HG03521 (cell line): ENCODE data around the gene EIF3C.
"Not testable (repeated sequence)": the region's sequence is repeated elsewhere in the genome, so short reads cannot be mapped to it uniquely, and the experiment has no call there.

Experiments used
- ATAC-seq: cut with Tn5 transposase; IDR thresholded peaks from one replicate; pipeline ENCODE4 v1.9.1; 2021; ENCODE audit warnings: mild to moderate bottlenecking, moderate library complexity; ENCODE audit not compliant: unreplicated experiment

The EIF3C gene

GRCh38 chr16:28749997-28750465 is 38.8 kb downstream of the EIF3C start:
- peak; percentile 78 for ATAC-seq

- ATAC-seq, result peak; percentile 27
Observed at GRCh38 chr16:28750469-28751067, 39.3 kb downstream of the EIF3C start.

- not testable (repeated sequence) for ATAC-seq
Observed at GRCh38 chr16:28751487-28751886, 40.2 kb downstream of the EIF3C start, which contains the start of gene NPIPB9. Gene NPIPB9, plus strand, starts transcription at chr16:28751787.

DNA sequence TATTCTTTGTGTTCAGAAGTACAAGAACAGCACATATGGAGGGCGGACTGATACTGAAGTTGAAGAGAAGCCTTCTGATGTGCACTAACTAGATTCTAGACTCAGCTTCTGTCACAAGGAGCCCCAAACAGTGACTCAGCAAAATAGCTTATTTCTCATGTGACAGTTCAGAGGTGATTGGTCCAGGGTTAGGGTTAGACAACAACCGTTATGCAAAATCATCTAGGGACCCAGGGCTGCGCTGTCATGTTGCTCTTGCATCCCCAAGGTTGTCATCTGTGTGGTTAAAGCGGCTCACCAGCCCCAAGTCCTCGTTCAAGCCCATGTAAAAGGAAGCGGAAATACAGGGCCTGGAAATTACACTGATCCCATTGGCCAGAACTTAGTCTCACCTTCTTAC is 70.4 kb downstream of the EIF3C start:
- not testable (repeated sequence) for ATAC-seq

- not testable (repeated sequence) for ATAC-seq
Observed at GRCh38 chr16:28782357-28782756, 71.1 kb downstream of the EIF3C start.
